Calu3 (cell line): Measurements from ENCODE around the gene SNAPC4. TPM values are rescaled to one million over a fixed set of nuclear protein-coding genes. Genes with fewer than 3 reads are reported as not detected.

Experiments
- BruUV-seq: library from RNA; stranded (reverse); fragments of 400-500 nt; replicated peaks from 2 replicates; lab custom pipeline; 2021; lab: Mats Ljungman, UMichigan
- CTCF ChIA-PET: fragments of 300-600 bp; sonication (Branson Sonifier 250); formaldehyde crosslinking; loops from one replicate; lab custom pipeline; 2022; ENCODE audit warnings: antibody characterized with exemption; lab: Charles Lee
- DNase-seq: peaks from one replicate; pipeline ENCODE4 v3.0.0; 2022
- H3K27ac Mint-ChIP-seq: one replicate; pipeline ENCODE4 v1.8.0; 2022; ENCODE audit warnings: mixed read lengths; ENCODE audit not compliant: unreplicated experiment
- H3K27me3 Mint-ChIP-seq: one replicate; pipeline ENCODE4 v1.8.0; 2022; ENCODE audit warnings: mixed read lengths; ENCODE audit not compliant: unreplicated experiment
- H3K36me3 Mint-ChIP-seq: one replicate; pipeline ENCODE4 v1.8.0; 2022; ENCODE audit warnings: mild to moderate bottlenecking, moderate library complexity, mixed read lengths; ENCODE audit not compliant: insufficient read depth, unreplicated experiment
- H3K4me1 Mint-ChIP-seq: one replicate; pipeline ENCODE4 v1.8.0; 2022; ENCODE audit warnings: mild to moderate bottlenecking, low read depth, mixed read lengths; ENCODE audit not compliant: unreplicated experiment
- H3K4me3 Mint-ChIP-seq: one replicate; pipeline ENCODE4 v1.8.0; 2022; ENCODE audit warnings: mild to moderate bottlenecking, low read depth, moderate library complexity, mixed read lengths; ENCODE audit not compliant: unreplicated experiment
- H3K9me3 Mint-ChIP-seq: one replicate; pipeline ENCODE4 v1.8.0; 2022; ENCODE audit warnings: low read depth, mixed read lengths; ENCODE audit not compliant: unreplicated experiment
- intact Hi-C: fragments of 100-400 bp; cut with micrococcal nuclease; formaldehyde crosslinking; loops from one replicate; pipeline ENCODE4 v1.10.0; 2022; ENCODE audit not compliant: unreplicated experiment
- total RNA-seq: library from RNA; stranded (reverse); gene quantifications from 2 replicates; pipeline ENCODE4 v1.2.3, GENCODE V29; 2022
- TF ChIP-seq, protein P1 (sequence below): fragments of 200-600 bp; IDR thresholded peaks from one replicate; pipeline ENCODE4 v1.8.0; 2022; ENCODE audit warnings: antibody characterized with exemption; ENCODE audit not compliant: unreplicated experiment

SNAPC4 gene
- total RNA-seq, 1 experiment from 2014 or later: 10.5 TPM

DNA sequence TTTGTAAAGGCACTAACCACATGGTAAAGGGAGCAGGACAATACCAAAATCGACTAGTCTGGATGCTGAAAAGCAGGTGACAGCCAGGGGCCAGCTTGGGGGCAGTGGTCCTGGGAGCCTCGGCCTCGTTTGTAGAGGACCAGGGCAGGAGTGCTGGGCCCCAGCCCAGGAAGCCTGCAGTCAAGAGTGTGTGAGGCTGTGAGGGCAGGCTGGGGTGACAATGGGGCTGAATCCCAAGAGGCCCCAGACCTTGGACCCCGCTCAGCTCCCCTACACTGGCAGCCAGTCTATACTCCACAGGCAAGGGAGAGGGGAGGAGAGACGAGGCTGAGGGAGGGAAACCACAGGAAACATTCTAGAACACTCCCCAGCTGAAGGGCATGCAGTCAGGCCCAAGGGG is 42.3 kb upstream of the SNAPC4 start:
- Mint-ChIP-seq H3K4me1 (peaks cover 1% of the 10 kb centered on the region), H3K27ac (no peak overlapping the region), H3K9me3 (no peaks in the 10 kb centered on the region), H3K4me3 (no peak overlapping the region), H3K27me3 (no peaks in the 10 kb centered on the region), H3K36me3 (peaks cover 70% of the 10 kb centered on the region)
- CTCF ChIA-PET: no interaction called here
- TF ChIP-seq, protein P1, sequence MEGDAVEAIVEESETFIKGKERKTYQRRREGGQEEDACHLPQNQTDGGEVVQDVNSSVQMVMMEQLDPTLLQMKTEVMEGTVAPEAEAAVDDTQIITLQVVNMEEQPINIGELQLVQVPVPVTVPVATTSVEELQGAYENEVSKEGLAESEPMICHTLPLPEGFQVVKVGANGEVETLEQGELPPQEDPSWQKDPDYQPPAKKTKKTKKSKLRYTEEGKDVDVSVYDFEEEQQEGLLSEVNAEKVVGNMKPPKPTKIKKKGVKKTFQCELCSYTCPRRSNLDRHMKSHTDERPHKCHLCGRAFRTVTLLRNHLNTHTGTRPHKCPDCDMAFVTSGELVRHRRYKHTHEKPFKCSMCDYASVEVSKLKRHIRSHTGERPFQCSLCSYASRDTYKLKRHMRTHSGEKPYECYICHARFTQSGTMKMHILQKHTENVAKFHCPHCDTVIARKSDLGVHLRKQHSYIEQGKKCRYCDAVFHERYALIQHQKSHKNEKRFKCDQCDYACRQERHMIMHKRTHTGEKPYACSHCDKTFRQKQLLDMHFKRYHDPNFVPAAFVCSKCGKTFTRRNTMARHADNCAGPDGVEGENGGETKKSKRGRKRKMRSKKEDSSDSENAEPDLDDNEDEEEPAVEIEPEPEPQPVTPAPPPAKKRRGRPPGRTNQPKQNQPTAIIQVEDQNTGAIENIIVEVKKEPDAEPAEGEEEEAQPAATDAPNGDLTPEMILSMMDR: no peak
- BruUV-seq: no TSS peak
- intact Hi-C loops: no loop called here
- DNase-seq: no peak

DNA sequence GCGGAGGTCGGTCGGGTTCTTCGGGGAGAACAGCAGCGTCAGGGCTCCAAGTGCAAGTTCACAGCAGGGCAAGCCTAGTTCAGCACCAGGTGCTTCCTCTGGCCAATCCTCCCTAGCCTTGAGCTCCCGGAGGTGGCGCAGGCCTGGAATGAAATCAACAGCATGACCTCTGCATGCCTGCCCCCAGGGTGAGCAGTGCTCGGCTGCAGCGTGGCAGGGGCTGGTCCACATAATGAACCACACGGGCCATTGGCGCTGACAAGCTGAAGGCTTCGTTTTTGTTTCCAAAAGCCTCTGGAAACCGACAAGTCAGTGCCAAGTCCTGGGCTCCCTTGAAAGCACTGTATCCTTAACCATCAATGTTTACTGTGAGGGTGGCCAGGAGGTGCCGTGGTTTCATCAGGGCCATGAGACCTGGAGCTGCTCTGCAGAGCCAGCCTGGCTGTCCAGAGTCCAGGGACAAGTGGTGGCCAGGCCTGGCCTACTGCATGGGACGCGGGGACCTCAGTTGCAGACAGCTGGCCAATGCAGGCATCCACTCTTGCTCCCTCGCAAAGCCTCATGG is 41.8 kb upstream of the SNAPC4 start:
- BruUV-seq: no TSS peak
- peaks cover 67% of the 10 kb centered on the region for H3K36me3 Mint-ChIP-seq
- H3K4me3 Mint-ChIP-seq: no peak overlapping the region
- peaks cover 6% of the 10 kb centered on the region for H3K4me1 Mint-ChIP-seq
- intact Hi-C loops: no loop called here
- H3K27ac Mint-ChIP-seq: no peak overlapping the region
- H3K27me3 Mint-ChIP-seq: no peaks in the 10 kb centered on the region
- TF ChIP-seq, protein P1: no peak
- H3K9me3 Mint-ChIP-seq: no peaks in the 10 kb centered on the region
- CTCF ChIA-PET: no interaction called here
- no peak for DNase-seq

DNA sequence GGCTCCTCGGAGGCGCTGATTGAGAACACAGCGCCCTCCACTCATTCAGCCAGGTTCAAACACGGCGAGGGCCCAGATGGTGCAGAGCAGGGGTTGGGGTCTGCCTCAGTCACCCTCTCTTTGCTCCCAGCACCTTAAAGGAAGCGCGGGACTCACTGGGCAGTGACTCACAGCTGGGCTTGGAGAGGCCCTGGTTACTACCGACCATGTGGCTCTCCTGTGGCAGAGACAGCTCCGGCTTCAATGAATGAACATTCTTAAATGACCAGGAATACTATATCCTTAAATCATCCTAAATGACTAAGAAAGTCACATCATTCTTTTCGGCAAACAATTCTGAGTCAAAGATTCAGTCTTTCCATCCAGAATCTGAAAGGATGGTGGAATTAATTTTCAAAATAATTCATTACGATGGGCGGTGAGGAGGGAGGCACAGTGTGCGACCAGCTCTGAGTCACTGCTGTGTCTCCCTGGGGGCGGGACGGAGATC is 41.3 kb upstream of the SNAPC4 start:
- intact Hi-C loops: no loop called here
- no peaks in the 10 kb centered on the region for H3K27me3 Mint-ChIP-seq
- no peak for DNase-seq
- TF ChIP-seq, protein P1: no peak
- H3K27ac Mint-ChIP-seq: no peak overlapping the region
- H3K36me3 Mint-ChIP-seq: peaks cover 62% of the 10 kb centered on the region
- no peaks in the 10 kb centered on the region for H3K9me3 Mint-ChIP-seq
- BruUV-seq: no TSS peak
- CTCF ChIA-PET: no interaction called here
- H3K4me1 Mint-ChIP-seq: peaks cover 8% of the 10 kb centered on the region
- H3K4me3 Mint-ChIP-seq: no peak overlapping the region

GRCh38 chr9:136439481-136440408 is 39.8 kb upstream of the SNAPC4 start, which contains the start of gene INPP5E:
Gene INPP5E (minus strand): TSS chr9:136439845. CDS start chr9:136439419, 426 bp downstream.
- DNase-seq: peak; percentile 88
- TF ChIP-seq, protein P1: no peak
- peaks cover 8% of the 10 kb centered on the region for H3K4me1 Mint-ChIP-seq
- peaks cover 55% of the 10 kb centered on the region for H3K36me3 Mint-ChIP-seq
- no peak within 1 kb of the TSS for H3K27ac Mint-ChIP-seq
- no TSS peak for BruUV-seq
- H3K4me3 Mint-ChIP-seq: peak within 1 kb of the TSS; percentile 72
- no peaks in the 10 kb centered on the region for H3K27me3 Mint-ChIP-seq
- no peaks in the 10 kb centered on the region for H3K9me3 Mint-ChIP-seq
- CTCF ChIA-PET: interaction anchor here (0.6 kb wide), 1 partner anchor 12 kb away, joined by 4 read pairs; no protein-coding TSS in a partner anchor
- intact Hi-C loops: no loop called here
